Measurements from ENCODE around the gene C2orf81.
A peak's percentile ranks its signal among the peaks of the same experiment; 100 is the strongest.
"Not testable (repeated sequence)": the region's sequence is repeated elsewhere in the genome, so short reads cannot be mapped to it uniquely, and the experiment has no call there.

Gene C2orf81

GRCh38 chr2:74421221-74421870 is at the start of gene C2orf81, which contains the start of gene WDR54:
Gene C2orf81 (minus strand): TSS chr2:74421619. CDS start chr2:74421560, 59 bp downstream.
Gene WDR54 (plus strand): TSS chr2:74421730. CDS start chr2:74422154, 424 bp downstream.
- peak in 50 of 56 donors; percentile 12 to 83 (median 60) for DNase-seq

DNA sequence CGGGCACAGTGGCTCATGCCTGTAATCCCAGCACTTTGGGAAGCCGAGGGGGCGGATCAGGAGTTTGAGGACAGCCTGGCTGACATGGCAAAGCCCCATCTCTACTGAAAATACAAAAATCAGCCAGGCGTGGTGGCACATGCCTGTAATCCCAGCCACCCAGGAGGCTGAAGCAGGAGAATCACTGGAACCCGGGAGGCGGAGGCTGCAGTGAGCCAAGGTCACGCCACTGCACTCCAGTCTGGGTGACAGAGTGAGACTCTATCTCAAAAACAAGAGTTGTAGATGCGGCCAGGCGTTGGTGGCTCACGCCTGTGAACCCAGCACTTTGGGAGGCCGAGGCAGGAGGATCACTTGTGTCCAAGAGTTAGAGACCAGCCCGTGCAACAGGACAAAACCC is 49.3 kb upstream of the C2orf81 start:
- not testable (repeated sequence) for DNase-seq

- DNase-seq = no peak
These were observed 43.0 kb upstream of the C2orf81 start for GRCh38 chr2:74464406-74464805.

- no peak for DNase-seq
These were observed 41.3 kb upstream of the C2orf81 start for GRCh38 chr2:74462786-74463105.

DNA sequence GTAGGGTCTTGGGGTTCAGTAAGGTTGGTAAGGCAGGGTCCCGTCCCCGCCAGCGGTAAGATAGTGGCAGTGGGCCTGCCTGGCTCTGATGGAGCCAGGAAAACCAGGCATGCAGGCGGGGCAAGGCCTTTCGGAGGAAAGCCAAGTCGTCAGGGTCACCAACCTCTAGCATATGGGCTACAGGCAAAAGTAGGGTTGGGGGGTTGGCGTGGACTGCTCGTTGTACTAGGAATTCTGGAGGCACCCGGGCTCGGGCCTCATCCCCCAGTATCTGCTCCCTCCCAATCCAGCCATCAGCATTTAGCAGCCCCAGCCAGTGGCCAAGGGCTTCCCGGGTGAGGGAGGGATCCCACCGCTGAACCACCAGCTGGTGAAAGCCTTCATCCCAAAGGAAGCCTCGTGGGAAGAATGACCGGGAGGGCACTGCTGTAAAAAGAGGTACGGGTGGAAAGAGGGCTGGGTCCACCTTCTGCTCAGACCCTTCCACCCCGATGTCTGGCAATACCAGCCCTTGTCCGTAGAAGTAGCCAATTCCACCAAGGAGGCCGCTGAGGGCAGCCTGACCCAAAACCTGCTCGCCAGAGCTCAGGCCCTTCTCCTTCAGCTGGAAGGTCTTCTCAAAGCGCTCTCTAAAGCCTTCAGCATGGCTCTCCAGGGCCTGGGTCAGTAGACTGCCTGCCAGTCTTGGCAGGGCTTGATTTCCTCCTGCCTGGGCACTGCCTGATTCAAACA is 40.8 kb upstream of the C2orf81 start:
- no peak for DNase-seq

- no peak for DNase-seq
These were observed 40.0 kb upstream of the C2orf81 start for GRCh38 chr2:74461187-74462053.

GRCh38 chr2:74460187-74460586 is 38.8 kb upstream of the C2orf81 start:
- DNase-seq = not testable (repeated sequence)

DNA sequence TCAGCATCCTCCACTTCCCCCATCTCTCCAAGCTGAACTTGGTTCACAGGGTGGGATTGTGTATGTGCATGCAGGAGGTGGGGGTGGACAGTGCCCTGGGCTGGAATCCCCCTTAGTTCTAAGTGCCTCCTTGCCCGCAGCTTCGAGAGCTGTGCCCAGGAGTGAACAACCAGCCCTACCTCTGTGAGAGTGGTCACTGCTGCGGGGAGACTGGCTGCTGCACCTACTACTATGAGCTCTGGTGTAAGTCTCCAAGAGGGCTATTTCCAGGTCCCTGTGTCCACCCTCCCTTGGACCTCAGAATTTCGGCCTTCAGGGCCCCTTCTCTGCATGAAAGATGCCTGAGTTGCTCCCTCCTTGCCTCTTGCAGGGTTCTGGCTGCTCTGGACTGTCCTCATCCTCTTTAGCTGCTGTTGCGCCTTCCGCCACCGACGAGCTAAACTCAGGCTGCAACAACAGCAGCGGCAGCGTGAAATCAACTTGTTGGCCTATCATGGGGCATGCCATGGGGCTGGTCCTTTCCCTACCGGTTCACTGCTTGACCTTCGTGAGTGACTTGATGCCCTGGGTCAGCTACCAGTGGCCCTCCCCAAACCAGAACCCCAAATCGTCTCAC is 38.2 kb upstream of the C2orf81 start:
- not testable (repeated sequence) for DNase-seq

DNA sequence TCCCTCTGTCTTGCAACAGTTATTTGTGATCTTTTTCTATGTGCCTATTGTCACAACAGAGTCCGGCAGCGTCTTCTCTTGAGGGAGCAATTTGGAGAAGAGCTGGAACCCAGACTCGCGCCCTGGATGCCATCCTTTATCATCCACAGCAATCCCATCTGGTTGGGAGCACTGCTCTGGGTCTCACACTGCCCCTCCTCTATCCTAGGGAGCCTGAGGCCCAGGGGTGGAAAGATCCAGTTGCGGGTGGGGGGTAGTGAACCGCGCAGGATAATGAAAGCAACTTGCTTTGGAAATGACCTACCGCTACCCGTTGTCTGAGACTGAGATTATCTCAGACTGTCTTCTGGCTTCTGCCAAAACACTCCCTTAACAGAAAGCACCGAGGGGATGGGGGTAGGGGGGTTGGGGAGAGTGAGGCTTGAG is 37.5 kb upstream of the C2orf81 start:
- DNase-seq = no peak

GRCh38 chr2:74458132-74458937 is 36.9 kb upstream of the C2orf81 start, which contains the start of gene WBP1:
Gene WBP1 (plus strand): TSS chr2:74458438. CDS start chr2:74458603, 165 bp downstream.
- DNase-seq = peak; percentile 65 to 100 (median 100)

DNA sequence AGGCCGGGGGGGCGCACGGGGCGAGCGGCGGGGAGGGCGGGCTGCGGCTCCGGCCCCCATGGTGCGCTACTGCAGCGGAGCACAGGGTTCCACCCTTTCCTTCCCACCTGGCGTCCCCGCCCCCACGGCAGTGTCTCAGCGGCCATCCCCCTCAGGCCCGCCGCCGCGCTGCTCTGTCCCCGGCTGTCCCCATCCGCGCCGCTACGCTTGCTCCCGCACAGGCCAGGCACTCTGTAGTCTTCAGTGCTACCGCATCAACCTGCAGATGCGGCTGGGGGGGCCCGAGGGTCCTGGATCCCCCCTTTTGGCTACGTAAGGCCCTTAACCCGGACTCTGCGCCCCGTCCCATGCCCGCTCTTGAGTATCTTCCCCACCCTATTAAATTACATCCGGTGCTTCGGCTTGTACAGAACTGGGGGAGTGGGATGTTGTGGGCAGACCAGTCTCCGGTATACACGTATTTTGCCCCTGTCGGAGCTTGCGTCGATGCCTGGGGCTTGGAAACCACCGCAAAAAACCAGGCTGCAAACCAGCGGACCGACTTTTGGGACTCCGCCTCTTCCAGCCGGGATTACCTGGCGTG is 36.2 kb upstream of the C2orf81 start:
- DNase-seq = peak in 21 of 56 donors; percentile 46 to 81 (median 62)

GRCh38 chr2:74457129-74457548 is 35.7 kb upstream of the C2orf81 start:
- peak in 5 of 56 donors; percentile 43 to 63 (median 55) for DNase-seq

DNA sequence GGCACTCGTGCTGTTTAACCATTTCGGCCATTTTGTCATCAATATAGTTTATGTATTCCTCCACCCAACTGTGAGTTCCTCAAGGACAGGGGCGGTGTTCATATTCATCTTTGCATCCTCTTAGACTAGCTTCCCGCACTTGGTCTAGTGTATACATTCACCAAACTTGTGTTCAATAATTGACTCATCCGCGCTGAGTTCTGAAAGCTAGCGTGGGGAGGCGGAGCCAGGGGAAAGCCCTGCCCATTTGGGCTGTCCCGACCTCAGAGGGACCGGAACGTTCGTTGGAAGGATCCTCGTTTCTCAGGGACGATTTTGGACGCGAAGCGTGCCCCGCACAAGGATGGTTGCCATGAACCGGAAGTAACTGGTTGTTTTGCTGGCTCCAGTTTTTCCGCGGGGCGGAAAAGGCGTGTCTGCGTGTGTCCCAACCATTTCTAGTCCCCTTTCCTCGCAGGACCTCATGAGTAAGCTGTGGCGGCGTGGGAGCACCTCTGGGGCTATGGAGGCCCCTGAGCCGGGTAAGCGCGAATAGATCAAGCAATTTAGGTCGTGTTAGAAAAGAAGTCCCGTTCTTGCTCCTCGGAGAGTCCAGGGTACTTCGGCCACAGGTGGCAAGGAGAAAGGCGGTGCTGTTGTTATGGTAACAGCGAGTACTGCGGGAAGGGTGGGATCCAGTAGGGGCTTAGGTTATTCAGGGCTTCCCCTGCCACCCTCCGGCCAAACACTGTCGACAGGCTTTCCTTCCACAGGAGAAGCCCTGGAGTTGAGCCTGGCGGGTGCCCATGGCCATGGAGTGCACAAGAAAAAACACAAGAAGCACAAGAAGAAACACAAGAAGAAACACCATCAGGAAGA is 33.5 kb upstream of the C2orf81 start, which contains the start of gene INO80B:
TSS of gene INO80B (plus strand) at position 434 of the 858 bp plus-strand sequence. CDS start at position 464, 30 bp downstream.
- DNase-seq = peak; percentile 79 to 99 (median 95)

DNA sequence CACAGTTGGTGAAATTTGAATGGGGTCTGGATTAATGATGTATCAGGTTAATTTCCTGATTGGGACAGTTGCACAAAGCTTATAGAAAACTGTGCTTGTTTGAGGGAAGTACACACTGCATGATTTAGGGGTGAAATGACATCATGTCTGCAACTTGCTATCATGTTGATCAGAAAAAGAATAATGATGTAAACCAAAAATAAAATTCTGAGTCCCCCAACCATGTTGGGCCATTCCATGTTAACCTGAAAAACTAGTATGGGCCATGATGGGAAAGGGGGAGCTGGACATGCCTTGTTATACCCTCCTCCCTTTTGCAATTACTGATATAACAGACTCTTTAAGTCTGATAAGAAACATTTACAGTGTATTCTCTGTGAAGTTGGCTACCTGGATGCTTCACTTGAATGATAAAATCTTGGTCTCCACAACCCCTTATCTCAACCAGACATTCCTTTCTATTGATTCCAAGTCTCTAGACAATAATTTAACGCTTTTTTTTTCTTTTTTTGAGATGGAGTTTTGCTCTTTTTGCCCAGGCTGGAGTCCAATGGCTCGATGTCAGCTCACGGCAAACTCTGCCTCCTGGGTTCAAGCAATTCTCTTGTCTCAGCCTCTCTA is 29.3 kb upstream of the C2orf81 start:
- no peak for DNase-seq

DNA sequence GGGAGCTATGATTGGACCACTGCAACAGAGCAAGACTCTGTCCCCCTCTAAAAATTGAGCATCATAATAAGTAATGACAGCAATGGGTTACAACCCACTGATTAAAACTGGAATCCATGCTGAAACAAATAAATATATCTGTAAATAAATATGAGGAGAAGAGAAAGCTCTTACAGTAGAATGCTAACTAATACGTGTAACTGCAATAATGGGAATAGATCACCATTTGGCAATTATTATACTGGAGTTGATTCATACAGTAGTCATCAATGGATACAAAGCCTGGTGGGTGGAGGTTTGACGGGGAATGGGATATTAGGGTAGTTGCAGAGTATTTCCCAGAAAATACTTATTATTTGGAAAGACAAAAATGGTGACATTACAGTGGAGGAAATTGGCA is 27.4 kb upstream of the C2orf81 start:
- DNase-seq = no peak

GRCh38 chr2:74447230-74447999 is 26.0 kb upstream of the C2orf81 start:
- no peak for DNase-seq
